ENCODE results near the gene ACY1.

DNA sequence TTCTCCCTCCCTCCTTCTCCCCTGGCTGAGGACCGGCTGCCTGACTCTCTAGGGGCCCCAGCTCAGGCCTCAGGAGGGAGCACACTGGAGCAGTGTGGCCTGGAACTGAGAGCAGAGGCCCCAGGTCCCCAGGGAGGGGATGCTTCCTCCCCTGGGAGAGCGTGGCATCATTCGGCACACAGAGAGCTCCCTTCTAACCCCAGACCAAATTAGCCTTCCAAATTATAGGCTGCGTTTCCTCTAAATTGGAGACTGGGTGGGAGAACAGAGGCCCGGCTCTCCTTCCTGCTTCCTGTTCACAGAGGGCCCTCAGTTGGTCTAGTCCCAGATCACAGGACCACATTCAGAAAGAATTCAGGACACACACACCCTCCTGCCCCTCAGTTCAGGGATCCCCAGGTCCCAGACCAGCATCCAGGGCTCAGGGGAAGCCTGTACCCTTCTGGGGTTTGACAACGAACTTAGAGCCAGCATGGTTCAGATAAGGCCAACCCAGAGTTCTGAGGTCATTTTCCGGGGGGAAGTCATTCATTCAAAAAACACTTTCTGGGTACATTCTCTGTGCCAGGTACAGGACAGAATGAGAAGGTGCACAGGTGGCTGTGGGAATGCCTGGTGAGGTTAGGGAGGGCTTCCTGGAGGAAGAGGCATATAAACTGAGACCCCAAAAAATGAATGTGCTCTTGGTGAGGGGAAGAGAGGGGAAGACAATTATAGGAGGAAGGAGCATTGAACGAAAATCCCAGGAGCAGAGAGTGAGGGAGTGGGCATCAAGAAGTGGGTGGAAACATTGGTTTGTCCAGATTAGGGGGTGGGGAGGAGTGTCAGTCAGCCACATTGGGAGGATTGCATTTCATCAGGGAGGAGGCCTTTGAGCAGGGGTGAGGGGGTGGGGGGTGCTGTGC, 40.8 kb downstream of the ACY1 start:
- TF ChIP-seq, protein P1, sequence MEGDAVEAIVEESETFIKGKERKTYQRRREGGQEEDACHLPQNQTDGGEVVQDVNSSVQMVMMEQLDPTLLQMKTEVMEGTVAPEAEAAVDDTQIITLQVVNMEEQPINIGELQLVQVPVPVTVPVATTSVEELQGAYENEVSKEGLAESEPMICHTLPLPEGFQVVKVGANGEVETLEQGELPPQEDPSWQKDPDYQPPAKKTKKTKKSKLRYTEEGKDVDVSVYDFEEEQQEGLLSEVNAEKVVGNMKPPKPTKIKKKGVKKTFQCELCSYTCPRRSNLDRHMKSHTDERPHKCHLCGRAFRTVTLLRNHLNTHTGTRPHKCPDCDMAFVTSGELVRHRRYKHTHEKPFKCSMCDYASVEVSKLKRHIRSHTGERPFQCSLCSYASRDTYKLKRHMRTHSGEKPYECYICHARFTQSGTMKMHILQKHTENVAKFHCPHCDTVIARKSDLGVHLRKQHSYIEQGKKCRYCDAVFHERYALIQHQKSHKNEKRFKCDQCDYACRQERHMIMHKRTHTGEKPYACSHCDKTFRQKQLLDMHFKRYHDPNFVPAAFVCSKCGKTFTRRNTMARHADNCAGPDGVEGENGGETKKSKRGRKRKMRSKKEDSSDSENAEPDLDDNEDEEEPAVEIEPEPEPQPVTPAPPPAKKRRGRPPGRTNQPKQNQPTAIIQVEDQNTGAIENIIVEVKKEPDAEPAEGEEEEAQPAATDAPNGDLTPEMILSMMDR (IDR thresholded peaks at IDR 0.05; ENCODE audit: low read depth, low read length, missing input control) = no peak
- TF ChIP-seq RXRA (IDR thresholded peaks at IDR 0.05) (no peak), REST (IDR thresholded peaks at IDR 0.05) (no peak), MAX (IDR thresholded peaks at IDR 0.05) (no peak), NR2F2 (IDR thresholded peaks at IDR 0.05) (no peak), EGR1 (IDR thresholded peaks at IDR 0.05; ENCODE audit: low read depth in 2 of 2) (no peak), RAD21 (IDR thresholded peaks at IDR 0.05) (no peak), ZBTB33 (IDR thresholded peaks at IDR 0.05) (no peak), SP1 (IDR thresholded peaks at IDR 0.05) (no peak), FOXA1 (IDR thresholded peaks at IDR 0.05) (no peak), YY1 (IDR thresholded peaks at IDR 0.05) (no peak)
